GM21381 (cell line): ENCODE measurements around the gene JOSD2.
"Not testable (repeated sequence)": the region's sequence is repeated elsewhere in the genome, so short reads cannot be mapped to it uniquely, and the experiment has no call there.

Experiments
- ATAC-seq: cut with Tn5 transposase; IDR thresholded peaks from one replicate; pipeline ENCODE4 v1.9.1; 2021; ENCODE audit warnings: mild to moderate bottlenecking, moderate library complexity; ENCODE audit not compliant: unreplicated experiment

Gene JOSD2

DNA sequence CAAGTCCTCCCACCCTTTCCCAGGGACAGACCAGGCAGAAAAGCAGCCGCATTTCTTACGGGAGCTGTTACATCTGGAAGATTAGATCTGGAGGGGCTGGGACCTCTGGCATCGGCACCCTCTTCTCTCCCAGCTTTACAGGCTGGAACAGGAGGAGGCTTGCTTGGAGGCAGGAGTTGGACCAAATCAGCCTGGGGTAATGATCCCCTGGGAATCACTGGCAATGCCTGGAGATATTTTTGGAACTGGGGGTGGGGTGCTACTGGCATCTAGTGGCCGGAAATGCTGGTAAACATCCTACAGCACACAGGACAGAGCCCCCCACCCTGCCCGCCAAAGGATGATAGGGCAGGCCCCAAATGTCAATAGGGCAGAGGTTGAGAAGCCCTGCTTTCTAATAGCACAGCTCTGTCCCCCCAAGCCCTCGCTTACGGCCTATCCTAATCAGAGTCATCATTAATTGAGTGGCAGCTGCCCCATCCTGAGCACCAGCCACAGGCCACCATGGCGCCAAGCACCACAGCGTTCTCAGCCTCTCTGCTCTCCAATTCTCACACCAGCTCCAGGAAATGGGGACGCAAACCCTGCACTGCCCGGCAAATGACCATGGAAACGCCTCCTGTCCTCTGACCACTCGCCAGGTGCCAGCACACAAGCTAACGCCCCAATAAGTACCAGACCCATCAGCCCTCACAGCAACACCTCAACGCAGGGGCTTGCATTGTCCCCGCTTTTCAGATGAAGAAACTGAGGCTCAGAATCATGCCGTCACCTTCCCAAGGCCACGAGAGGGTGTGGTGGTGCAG, 36.6 kb upstream of the JOSD2 start:
- ATAC-seq = no peak

GRCh38 chr19:50546527-50547221, 35.7 kb upstream of the JOSD2 start:
- no peak for ATAC-seq

GRCh38 chr19:50542943-50543342, 32.0 kb upstream of the JOSD2 start:
- no peak for ATAC-seq

DNA sequence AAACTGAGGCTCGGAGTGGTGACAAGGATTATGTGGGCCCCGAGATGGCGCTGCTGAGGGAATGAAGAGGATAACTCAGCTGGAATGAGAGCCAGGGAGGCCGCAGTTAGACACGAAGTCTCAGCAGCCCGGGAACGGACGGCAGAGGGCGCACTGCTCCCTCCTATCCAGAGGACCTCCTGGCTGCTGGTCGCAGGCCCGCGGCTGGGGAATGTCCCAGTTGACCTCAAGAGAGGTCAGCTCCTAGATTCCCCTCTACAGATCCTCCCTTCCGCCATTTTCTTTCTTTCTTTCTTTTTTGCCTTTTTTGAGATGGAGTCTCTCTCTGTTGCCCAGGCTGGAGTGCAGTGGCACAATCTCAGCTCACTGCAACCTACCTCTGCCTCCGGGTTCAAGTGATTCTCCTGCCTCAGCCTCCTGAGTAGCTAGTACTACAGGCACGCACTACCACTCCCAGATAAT, 26.8 kb upstream of the JOSD2 start:
- ATAC-seq = no peak

GRCh38 chr19:50537306-50537685, 26.3 kb upstream of the JOSD2 start:
- ATAC-seq = no peak

DNA sequence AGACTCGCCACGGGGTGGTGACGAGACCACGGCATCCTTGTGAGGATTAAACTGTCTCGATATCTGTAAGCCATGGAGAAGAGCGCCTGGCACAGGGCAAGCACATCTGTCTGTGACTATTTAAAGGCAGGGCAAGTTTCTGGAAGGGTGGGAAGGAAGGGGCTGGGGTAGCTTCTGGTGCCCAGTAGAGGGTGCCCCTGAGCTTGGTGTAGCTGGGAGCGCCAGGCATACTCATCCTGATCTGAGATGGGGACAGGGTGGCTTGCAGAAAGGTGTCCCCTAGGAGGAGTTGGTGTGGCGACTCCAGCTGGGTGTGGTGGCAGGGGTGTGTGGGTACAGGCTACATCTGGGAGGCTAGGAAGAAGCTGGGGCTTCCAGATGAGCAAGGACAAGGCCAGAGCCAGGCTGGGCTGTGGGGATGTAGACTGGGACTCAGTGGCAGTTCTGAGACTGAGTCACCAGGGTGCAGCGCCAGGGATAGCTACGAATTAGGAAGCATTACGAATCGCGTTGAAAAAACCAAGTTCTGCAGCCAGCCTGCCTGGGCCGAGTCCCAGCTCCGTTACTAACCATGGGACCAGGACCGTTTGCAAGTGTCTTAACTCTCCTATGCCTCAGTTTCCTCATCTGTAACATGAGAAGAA, 25.8 kb upstream of the JOSD2 start:
- ATAC-seq = no peak

GRCh38 chr19:50535672-50536187, 24.7 kb upstream of the JOSD2 start:
- no peak for ATAC-seq

DNA sequence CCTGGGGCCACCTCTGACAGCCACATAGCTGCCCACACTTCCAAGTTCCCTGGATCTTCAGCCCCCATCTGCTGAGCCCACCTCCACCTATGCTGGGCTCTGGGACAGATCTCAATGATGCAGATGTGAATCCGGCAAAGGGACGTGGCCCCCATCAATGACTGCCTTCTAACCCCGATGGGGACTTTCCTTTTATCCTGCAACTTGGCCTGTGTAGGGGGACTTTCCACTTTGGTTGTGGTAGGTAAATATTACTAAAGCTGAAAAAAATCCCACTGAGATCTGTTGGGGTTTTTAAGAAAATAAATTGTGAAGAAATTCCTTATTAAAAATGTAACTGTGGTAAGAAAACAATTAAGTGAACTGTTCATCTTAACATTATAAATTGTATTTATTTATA, 23.5 kb upstream of the JOSD2 start:
- ATAC-seq = no peak

- no peak for ATAC-seq
Observed at GRCh38 chr19:50532952-50533351, 22.0 kb upstream of the JOSD2 start.

- no peak for ATAC-seq
Observed at GRCh38 chr19:50531171-50531612, 20.2 kb upstream of the JOSD2 start.

GRCh38 chr19:50528052-50528451, 17.1 kb upstream of the JOSD2 start:
- not testable (repeated sequence) for ATAC-seq

DNA sequence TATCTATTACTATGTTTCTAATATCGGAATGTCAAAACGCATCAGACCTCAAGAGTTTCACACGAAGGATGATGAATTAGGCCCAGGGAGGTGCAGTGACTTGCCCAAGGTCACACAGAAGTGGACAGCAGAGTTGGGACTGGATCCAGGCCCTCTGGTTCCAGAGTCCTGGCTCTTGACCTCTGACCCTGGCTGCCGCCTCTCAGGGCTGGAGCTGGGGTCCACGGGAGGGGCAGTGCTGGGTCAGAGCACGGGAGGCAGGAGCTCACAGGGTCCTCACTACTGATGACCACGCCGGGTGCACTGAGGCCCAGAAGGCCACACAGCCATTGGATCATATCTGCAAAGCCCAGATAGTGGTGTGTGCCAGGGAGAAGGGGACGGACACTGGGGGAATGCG, 11.9 kb upstream of the JOSD2 start:
- no peak for ATAC-seq

DNA sequence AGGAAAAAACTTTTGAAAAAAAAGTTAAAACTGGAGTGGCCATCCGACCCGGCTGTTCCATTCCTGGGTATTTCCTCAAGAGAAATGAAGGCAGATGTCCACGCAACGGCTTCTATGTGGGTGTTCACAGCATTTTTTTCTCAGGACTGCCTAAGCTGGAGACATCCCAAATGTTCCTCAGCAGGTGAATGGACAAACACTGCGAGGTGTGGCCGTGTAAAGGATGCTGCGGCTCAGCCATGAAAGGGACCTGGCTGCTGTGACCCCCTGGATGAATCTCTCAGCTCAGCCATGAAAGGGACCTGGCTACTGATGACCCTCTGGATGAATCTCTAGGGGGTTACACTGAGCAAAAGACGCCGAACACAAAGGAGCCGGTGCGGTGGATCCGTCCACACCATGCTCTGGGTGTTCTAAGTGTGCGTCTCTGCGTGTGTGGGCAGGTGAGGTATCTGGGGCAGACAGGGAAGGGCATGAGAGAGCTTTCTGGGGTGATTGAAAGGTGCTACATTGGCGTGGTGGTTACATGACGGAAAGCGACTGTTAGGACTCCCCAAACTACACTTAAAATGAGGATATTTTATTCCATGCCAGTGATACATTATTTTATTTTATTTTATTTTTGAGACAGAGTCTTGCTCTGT, 10.0 kb upstream of the JOSD2 start:
- no peak for ATAC-seq

GRCh38 chr19:50519006-50519575, 8.1 kb upstream of the JOSD2 start:
- ATAC-seq = no peak

- ATAC-seq = no peak
Observed at GRCh38 chr19:50518091-50519005, 7.4 kb upstream of the JOSD2 start.

- no peak for ATAC-seq
Observed at GRCh38 chr19:50517704-50518075, 6.7 kb upstream of the JOSD2 start.

GRCh38 chr19:50516964-50517703, 6.1 kb upstream of the JOSD2 start:
- ATAC-seq = no peak

DNA sequence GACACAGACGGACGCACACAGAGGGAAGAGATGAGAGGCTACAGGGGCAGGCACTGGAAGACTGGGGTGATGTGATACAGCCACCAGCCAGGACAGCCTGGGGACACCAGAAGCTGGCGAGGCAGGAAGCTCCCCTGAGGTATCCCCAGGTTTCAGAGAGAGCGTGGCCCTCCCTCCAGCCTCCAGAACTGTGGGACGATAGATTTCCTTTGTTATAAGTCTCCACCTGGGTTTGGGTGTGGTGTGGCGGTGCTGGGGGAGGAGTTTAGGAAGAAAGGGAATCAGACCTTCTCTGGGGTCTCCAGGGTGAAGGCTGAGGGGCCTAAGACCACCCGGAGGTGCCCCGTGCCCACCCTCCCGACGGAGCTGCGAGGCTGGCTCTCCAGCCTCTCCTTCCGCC, 5.5 kb upstream of the JOSD2 start:
- ATAC-seq = no peak

- no peak for ATAC-seq
Observed at GRCh38 chr19:50515168-50515561, 4.2 kb upstream of the JOSD2 start.
